Measurements from ENCODE around the gene PTPRM. TPM values are rescaled to one million over a fixed set of nuclear protein-coding genes. Genes with fewer than 3 reads are reported as not detected.

PTPRM gene
- total and polyA plus RNA-seq, 2 of the 4 experiments (the other 2 are of a cell fraction): 28.3 to 51.2 TPM

DNA sequence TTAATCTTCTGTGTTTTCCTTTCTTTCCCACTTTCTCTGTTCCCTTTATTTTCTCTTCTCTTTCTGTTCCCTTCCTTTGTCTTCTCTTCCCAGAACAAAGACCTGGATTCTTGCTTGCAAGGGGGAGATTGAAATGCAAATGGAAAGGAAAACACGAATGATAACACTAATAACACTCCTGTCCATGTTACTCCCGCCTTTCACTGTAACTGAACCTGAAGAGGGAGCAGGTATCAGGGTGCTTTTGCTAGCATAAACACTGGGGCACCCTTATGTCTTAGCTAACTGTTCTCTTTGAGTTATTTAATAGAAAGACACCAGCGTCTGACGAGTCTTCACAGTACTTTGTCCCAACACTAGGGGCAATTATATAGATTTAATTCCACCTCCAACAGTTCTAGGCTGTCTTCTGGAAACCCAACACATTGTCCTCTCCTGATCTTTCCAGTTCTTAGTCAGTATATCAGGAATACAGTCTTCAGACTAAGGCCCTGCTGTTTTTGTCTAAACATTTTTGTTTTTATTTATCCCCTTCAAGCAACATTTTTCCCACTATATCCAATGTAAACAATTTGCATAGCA, 99.2 kb downstream of the PTPRM start:
- Histone ChIP-seq H3K9me1 (ENCODE audit: insufficient read depth, low read length) (peaks cover 11% of the 10 kb centered on the region), H3K4me2 (ENCODE audit: low read depth, low read length) (no peak overlapping the region)
- CTCF ChIA-PET: no interaction called here

More for the DNA sequence above, 99.2 kb downstream of the PTPRM start:
- Histone ChIP-seq H2BK5ac (ENCODE audit: low read depth, low read length, poor library complexity, severe bottlenecking) (no peak overlapping the region), H2BK20ac (ENCODE audit: low read depth, low read length) (no peak overlapping the region), H3K79me1 (ENCODE audit: low read depth in 1 of 2, low read length in 2 of 2) (peaks cover 5 to 13% of the 10 kb centered on the region in 2 experiments; a peak in 2 of 4 replicates), H3K9me3 (ENCODE audit: control insufficient read depth, insufficient read depth, low read length) (no peaks in the 10 kb centered on the region), H3K4me1 (ENCODE audit: control insufficient read depth, insufficient read depth, low read length) (peaks cover 3% of the 10 kb centered on the region; the same call in 1 of the 2 replicates), H3K27me3 (ENCODE audit: control insufficient read depth, insufficient read depth, low read length) (no peaks in the 10 kb centered on the region), H3K23ac (ENCODE audit: low read depth, low read length) (no peak overlapping the region), H3K36me3 (ENCODE audit: control insufficient read depth, insufficient read depth, low read length) (no peaks in the 10 kb centered on the region), H3K18ac (ENCODE audit: low read depth, low read length) (no peak overlapping the region), H3K56ac (ENCODE audit: extremely low read depth, insufficient read depth, low read length) (no peak overlapping the region), H2AK9ac (replicated peaks; ENCODE audit: low read depth, low read length, poor library complexity) (no peak overlapping the region), H2BK15ac (ENCODE audit: low read depth, low read length) (no peak overlapping the region), H3K9ac (ENCODE audit: low read depth, low read length) (no peak overlapping the region), H3K4me3 (ENCODE audit: insufficient read depth, low read depth, low read length) (no peak overlapping the region), H3K4ac (ENCODE audit: low read depth, low read length) (no peak overlapping the region), H4K91ac (ENCODE audit: insufficient read depth, low read depth, low read length) (no peak overlapping the region), H2AK5ac (ENCODE audit: low read depth, low read length) (no peak overlapping the region), H2BK120ac (ENCODE audit: low read depth, low read length) (no peak overlapping the region), H3K27ac (ENCODE audit: insufficient read depth, low read length) (no peak overlapping the region), H4K20me1 (ENCODE audit: insufficient read depth, low read length) (peaks cover 3% of the 10 kb centered on the region), H2AFZ (replicated peaks; ENCODE audit: low read length, poor library complexity) (no peak overlapping the region), H4K5ac (ENCODE audit: low read depth, low read length) (no peak overlapping the region), H3K14ac (replicated peaks; ENCODE audit: low read depth, low read length) (no peak overlapping the region), H4K8ac (ENCODE audit: low read depth in 2 of 2, low read length in 2 of 2) (no peak overlapping the region)
- in situ Hi-C loops (cut with MboI; ENCODE audit: low sequenced_read_pairs) (no loop called here), dilution Hi-C loops (cut with HindIII; ENCODE audit: low sequenced_read_pairs, unreplicated experiment) (no loop called here), intact Hi-C loops (cut with micrococcal nuclease) (no loop called here)
- no CpG with 5 or more reads among the region's 4 CpGs for WGBS, 2 experiments (ENCODE audit: extremely low coverage in 2 of 2, insufficient read length in 1 of 2)
- BruUV-seq (replicated peaks): no TSS peak
- ATAC-seq (ENCODE audit: low read depth): no peak
- no peak for DNase-seq
- POLR2A ChIA-PET (ENCODE audit: unreplicated experiment): no interaction called here
- TF ChIP-seq, protein P1, sequence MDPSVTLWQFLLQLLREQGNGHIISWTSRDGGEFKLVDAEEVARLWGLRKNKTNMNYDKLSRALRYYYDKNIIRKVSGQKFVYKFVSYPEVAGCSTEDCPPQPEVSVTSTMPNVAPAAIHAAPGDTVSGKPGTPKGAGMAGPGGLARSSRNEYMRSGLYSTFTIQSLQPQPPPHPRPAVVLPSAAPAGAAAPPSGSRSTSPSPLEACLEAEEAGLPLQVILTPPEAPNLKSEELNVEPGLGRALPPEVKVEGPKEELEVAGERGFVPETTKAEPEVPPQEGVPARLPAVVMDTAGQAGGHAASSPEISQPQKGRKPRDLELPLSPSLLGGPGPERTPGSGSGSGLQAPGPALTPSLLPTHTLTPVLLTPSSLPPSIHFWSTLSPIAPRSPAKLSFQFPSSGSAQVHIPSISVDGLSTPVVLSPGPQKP (IDR thresholded peaks at IDR 0.05; ENCODE audit: borderline replicate concordance, low read depth, low read length): no peak
- TF ChIP-seq FOS (IDR thresholded peaks at IDR 0.05; ENCODE audit: low read depth, low read length) (no peak), POLR2A (IDR thresholded peaks at IDR 0.05; ENCODE audit: low read depth, low read length) (no peak), RAD21 (IDR thresholded peaks at IDR 0.05; ENCODE audit: low read length) (no peak), CHD1 (IDR thresholded peaks at IDR 0.05; ENCODE audit: low read depth, low read length) (no peak), SMC3 (IDR thresholded peaks at IDR 0.05; ENCODE audit: low read depth, low read length) (no peak), NFE2L2 (IDR thresholded peaks at IDR 0.05; ENCODE audit: low read depth, low read length) (no peak), RFX5 (IDR thresholded peaks at IDR 0.05; ENCODE audit: low read depth, low read length) (no peak), BHLHE40 (IDR thresholded peaks at IDR 0.05; ENCODE audit: low read depth, low read length) (no peak)
